ENCODE results near the gene SORCS3.

Gene SORCS3

GRCh38 chr10:104824380-104825006, 183.4 kb downstream of the SORCS3 start:
- H3K27ac ChIP-seq: no peak overlapping the region
- no peak for TF ChIP-seq ZFX (IDR thresholded peaks at IDR 0.05; ENCODE audit: borderline replicate concordance)
- TF ChIP-seq, protein P1, sequence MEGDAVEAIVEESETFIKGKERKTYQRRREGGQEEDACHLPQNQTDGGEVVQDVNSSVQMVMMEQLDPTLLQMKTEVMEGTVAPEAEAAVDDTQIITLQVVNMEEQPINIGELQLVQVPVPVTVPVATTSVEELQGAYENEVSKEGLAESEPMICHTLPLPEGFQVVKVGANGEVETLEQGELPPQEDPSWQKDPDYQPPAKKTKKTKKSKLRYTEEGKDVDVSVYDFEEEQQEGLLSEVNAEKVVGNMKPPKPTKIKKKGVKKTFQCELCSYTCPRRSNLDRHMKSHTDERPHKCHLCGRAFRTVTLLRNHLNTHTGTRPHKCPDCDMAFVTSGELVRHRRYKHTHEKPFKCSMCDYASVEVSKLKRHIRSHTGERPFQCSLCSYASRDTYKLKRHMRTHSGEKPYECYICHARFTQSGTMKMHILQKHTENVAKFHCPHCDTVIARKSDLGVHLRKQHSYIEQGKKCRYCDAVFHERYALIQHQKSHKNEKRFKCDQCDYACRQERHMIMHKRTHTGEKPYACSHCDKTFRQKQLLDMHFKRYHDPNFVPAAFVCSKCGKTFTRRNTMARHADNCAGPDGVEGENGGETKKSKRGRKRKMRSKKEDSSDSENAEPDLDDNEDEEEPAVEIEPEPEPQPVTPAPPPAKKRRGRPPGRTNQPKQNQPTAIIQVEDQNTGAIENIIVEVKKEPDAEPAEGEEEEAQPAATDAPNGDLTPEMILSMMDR (IDR thresholded peaks at IDR 0.05): no peak

DNA sequence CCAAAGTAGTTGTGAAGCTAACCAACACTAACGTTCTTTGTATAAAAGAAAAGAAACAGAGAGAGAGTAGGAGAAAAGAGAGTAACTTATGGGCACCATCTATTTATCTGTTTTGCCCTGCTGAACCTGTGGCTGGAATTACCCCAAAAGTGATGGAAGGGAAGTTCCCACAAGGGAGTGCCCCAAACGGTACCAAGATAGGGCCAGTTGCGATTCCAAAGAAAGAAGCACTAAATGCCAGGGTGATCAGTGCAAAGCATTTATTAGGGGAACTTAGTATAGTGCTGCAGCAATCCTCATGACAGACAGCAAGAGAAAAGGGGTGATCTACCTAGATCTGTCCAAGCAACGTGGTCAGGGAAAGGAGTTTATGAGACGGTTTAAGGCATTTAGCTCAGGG, 190.2 kb downstream of the SORCS3 start:
- no peak for TF ChIP-seq ZFX (IDR thresholded peaks at IDR 0.05; ENCODE audit: borderline replicate concordance)
- TF ChIP-seq, protein P1 (IDR thresholded peaks at IDR 0.05): no peak
- H3K27ac ChIP-seq: no peak overlapping the region

DNA sequence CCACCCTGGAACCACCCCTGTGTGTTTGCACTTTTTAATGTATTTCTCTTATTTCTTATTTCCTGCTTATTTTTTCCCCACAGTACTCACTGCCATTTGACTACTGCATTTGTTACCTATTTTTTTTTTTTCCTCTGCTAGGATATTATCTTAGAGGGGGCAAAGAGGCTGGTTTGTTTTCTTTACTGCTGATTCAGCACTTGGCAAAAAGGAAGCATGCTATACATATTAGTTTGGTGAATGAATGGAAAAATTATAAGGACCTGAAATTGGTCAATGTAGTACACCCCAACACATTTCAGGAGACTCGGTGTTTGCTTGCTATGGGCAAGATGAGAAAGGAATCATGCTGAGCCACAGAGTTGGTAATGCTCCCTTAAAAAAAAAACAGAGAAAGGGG, 193.5 kb downstream of the SORCS3 start:
- no peak for TF ChIP-seq ZFX (IDR thresholded peaks at IDR 0.05; ENCODE audit: borderline replicate concordance)
- TF ChIP-seq, protein P1 (IDR thresholded peaks at IDR 0.05): no peak
- H3K27ac ChIP-seq: no peak overlapping the region

GRCh38 chr10:104835422-104835821, 194.3 kb downstream of the SORCS3 start:
- no peak for TF ChIP-seq ZFX (IDR thresholded peaks at IDR 0.05; ENCODE audit: borderline replicate concordance)
- TF ChIP-seq, protein P1 (IDR thresholded peaks at IDR 0.05): no peak
- no peak overlapping the region for H3K27ac ChIP-seq

- no peak for TF ChIP-seq ZFX (IDR thresholded peaks at IDR 0.05; ENCODE audit: borderline replicate concordance)
- TF ChIP-seq, protein P1 (IDR thresholded peaks at IDR 0.05): no peak
- H3K27ac ChIP-seq: no peak overlapping the region
Observed at GRCh38 chr10:104842704-104843103, 201.6 kb downstream of the SORCS3 start.

GRCh38 chr10:104844073-104844472, 203.0 kb downstream of the SORCS3 start:
- no peak overlapping the region for H3K27ac ChIP-seq
- TF ChIP-seq ZFX (IDR thresholded peaks at IDR 0.05; ENCODE audit: borderline replicate concordance): no peak
- TF ChIP-seq, protein P1 (IDR thresholded peaks at IDR 0.05): no peak

GRCh38 chr10:104850023-104850422, 208.9 kb downstream of the SORCS3 start:
- no peak for TF ChIP-seq ZFX (IDR thresholded peaks at IDR 0.05; ENCODE audit: borderline replicate concordance)
- TF ChIP-seq, protein P1 (IDR thresholded peaks at IDR 0.05): no peak
- no peak overlapping the region for H3K27ac ChIP-seq
